NK-92 (cell line): Measurements from ENCODE around the gene OSBPL1A.
"Not testable (repeated sequence)": the region's sequence is repeated elsewhere in the genome, so short reads cannot be mapped to it uniquely, and the experiment has no call there.

ENCODE experiments used
- DNase-seq: peaks from one replicate; lab custom pipeline; 2025; ENCODE audit not compliant: unreplicated experiment; lab: John Stamatoyannopoulos, UW

OSBPL1A gene

GRCh38 chr18:24398540-24398939 lies 916 bp upstream of the OSBPL1A start:
- no peak for DNase-seq

- DNase-seq = no peak
These were observed 412 bp downstream of the OSBPL1A start for GRCh38 chr18:24397131-24397693.

- DNase-seq = no peak
These were observed 1.5 kb downstream of the OSBPL1A start for GRCh38 chr18:24396082-24396633.

GRCh38 chr18:24395049-24395795 lies 2.4 kb downstream of the OSBPL1A start:
- DNase-seq = no peak

- no peak for DNase-seq
These were observed 8.7 kb downstream of the OSBPL1A start for GRCh38 chr18:24388957-24389356.

- no peak for DNase-seq
These were observed 10.9 kb downstream of the OSBPL1A start for GRCh38 chr18:24386681-24387080.

- no peak for DNase-seq
These were observed 16.5 kb downstream of the OSBPL1A start for GRCh38 chr18:24381126-24381525.

- no peak for DNase-seq
These were observed 17.4 kb downstream of the OSBPL1A start for GRCh38 chr18:24380163-24380747.

GRCh38 chr18:24378598-24378997 lies 19.0 kb downstream of the OSBPL1A start:
- no peak for DNase-seq

- DNase-seq = not testable (repeated sequence)
These were observed 21.1 kb downstream of the OSBPL1A start for GRCh38 chr18:24376531-24376930.

GRCh38 chr18:24373328-24373727 lies 24.3 kb downstream of the OSBPL1A start:
- no peak for DNase-seq

GRCh38 chr18:24372279-24372872 lies 25.2 kb downstream of the OSBPL1A start:
- DNase-seq = no peak

- DNase-seq = no peak
These were observed 27.5 kb downstream of the OSBPL1A start for GRCh38 chr18:24370120-24370519.

- DNase-seq = no peak
These were observed 28.2 kb downstream of the OSBPL1A start for GRCh38 chr18:24369426-24369825.

GRCh38 chr18:24368749-24369148 lies 28.9 kb downstream of the OSBPL1A start:
- no peak for DNase-seq

- no peak for DNase-seq
These were observed 31.3 kb downstream of the OSBPL1A start for GRCh38 chr18:24366328-24366727.

GRCh38 chr18:24364177-24364576 lies 33.4 kb downstream of the OSBPL1A start:
- no peak for DNase-seq

- no peak for DNase-seq
These were observed 34.9 kb downstream of the OSBPL1A start for GRCh38 chr18:24362757-24363156.

- DNase-seq = not testable (repeated sequence)
These were observed 37.7 kb downstream of the OSBPL1A start for GRCh38 chr18:24359787-24360530.

GRCh38 chr18:24354278-24354677 lies 43.3 kb downstream of the OSBPL1A start:
- no peak for DNase-seq

- no peak for DNase-seq
These were observed 51.4 kb downstream of the OSBPL1A start for GRCh38 chr18:24346254-24346653.
